ENCODE measurements around the gene LRP1-AS.

DNA sequence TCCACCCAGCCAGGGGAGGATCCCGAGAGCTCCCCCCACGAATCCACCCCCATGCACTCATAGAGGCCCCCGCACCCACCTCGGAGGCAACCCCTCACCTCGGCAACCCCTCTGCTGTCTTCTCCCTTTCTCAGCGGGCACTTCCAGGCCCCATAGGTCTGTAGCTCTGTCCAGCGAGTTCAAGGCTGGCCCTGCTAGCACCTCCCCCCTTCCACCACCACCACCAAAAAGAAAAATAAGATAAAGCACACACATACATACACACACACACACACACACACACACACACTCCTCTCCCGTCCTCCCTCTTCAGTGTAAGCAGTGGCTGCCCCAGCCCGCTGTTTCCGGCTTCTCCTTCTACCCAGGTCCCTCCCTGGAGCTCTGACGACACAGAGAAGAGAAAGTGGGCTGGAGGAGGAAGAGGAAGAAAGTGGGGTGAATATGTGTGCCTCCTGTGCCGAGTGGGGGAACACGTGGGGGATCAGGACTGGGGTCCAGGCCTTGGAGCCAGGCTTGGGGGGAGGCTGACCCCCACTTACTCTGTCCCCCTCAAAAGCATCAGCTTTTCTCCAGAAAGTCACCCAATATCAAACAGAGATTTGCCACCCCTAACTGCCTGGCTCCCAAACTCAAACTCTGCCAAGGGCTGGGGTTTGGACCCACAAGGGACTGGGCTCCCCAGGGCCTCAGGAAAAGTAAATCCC lies 36.2 kb downstream of the LRP1-AS start, which contains the start of gene STAT6:
- TF ChIP-seq, protein P1, sequence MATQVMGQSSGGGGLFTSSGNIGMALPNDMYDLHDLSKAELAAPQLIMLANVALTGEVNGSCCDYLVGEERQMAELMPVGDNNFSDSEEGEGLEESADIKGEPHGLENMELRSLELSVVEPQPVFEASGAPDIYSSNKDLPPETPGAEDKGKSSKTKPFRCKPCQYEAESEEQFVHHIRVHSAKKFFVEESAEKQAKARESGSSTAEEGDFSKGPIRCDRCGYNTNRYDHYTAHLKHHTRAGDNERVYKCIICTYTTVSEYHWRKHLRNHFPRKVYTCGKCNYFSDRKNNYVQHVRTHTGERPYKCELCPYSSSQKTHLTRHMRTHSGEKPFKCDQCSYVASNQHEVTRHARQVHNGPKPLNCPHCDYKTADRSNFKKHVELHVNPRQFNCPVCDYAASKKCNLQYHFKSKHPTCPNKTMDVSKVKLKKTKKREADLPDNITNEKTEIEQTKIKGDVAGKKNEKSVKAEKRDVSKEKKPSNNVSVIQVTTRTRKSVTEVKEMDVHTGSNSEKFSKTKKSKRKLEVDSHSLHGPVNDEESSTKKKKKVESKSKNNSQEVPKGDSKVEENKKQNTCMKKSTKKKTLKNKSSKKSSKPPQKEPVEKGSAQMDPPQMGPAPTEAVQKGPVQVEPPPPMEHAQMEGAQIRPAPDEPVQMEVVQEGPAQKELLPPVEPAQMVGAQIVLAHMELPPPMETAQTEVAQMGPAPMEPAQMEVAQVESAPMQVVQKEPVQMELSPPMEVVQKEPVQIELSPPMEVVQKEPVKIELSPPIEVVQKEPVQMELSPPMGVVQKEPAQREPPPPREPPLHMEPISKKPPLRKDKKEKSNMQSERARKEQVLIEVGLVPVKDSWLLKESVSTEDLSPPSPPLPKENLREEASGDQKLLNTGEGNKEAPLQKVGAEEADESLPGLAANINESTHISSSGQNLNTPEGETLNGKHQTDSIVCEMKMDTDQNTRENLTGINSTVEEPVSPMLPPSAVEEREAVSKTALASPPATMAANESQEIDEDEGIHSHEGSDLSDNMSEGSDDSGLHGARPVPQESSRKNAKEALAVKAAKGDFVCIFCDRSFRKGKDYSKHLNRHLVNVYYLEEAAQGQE (IDR thresholded peaks at IDR 0.05; ENCODE audit: insufficient read depth in 1 of 2, low read depth in 2 of 2, low read length in 1 of 2) = no peak
- TF ChIP-seq, protein P2, sequence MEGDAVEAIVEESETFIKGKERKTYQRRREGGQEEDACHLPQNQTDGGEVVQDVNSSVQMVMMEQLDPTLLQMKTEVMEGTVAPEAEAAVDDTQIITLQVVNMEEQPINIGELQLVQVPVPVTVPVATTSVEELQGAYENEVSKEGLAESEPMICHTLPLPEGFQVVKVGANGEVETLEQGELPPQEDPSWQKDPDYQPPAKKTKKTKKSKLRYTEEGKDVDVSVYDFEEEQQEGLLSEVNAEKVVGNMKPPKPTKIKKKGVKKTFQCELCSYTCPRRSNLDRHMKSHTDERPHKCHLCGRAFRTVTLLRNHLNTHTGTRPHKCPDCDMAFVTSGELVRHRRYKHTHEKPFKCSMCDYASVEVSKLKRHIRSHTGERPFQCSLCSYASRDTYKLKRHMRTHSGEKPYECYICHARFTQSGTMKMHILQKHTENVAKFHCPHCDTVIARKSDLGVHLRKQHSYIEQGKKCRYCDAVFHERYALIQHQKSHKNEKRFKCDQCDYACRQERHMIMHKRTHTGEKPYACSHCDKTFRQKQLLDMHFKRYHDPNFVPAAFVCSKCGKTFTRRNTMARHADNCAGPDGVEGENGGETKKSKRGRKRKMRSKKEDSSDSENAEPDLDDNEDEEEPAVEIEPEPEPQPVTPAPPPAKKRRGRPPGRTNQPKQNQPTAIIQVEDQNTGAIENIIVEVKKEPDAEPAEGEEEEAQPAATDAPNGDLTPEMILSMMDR (IDR thresholded peaks at IDR 0.05) = no peak; the same call in 1 of the 2 replicates
- TF ChIP-seq TCF7L2 (IDR thresholded peaks at IDR 0.05; ENCODE audit: low read depth, low read length) (no peak), POLR2AphosphoS5 (IDR thresholded peaks at IDR 0.05; ENCODE audit: low read depth, low read length) (no peak), SIN3A (IDR thresholded peaks at IDR 0.05; ENCODE audit: borderline replicate concordance, insufficient read depth, low read depth, low read length) (no peak)
